Neural progenitor cell (in vitro differentiated cells): Measurements from ENCODE around the gene CAMSAP1. TPM values are rescaled to one million over a fixed set of nuclear protein-coding genes. Genes with fewer than 3 reads are reported as not detected.

Experiments
- DNase-seq: peaks from one replicate; pipeline ENCODE4 v3.0.0-alpha.2; 2016; ENCODE audit warnings: low spot score
- H2AFZ ChIP-seq: fragments of 200-600 bp; sonication (generic); replicated peaks from 2 replicates; pipeline ENCODE4 v1.6.1; 2016; ENCODE audit warnings: antibody characterized with exemption
- H3F3A ChIP-seq: fragments of 200-600 bp; sonication (generic); 2 replicates; pipeline ENCODE4 v1.6.1; 2016; ENCODE audit warnings: antibody characterized with exemption, low read depth
- H3K27ac ChIP-seq: fragments of 200-600 bp; sonication (generic); 2 replicates; pipeline ENCODE4 v1.5.1; 2016; ENCODE audit warnings: mild to moderate bottlenecking
- H3K27me3 ChIP-seq: fragments of 200-600 bp; sonication (generic); 2 replicates; pipeline ENCODE4 v1.6.1; 2016; ENCODE audit warnings: mild to moderate bottlenecking, moderate library complexity
- H3K36me3 ChIP-seq: fragments of 200-600 bp; sonication (generic); 2 replicates; pipeline ENCODE4 v1.5.1; 2016
- H3K4me1 ChIP-seq: fragments of 200-600 bp; sonication (generic); 2 replicates; pipeline ENCODE4 v1.6.1; 2016; ENCODE audit warnings: mixed run types
- H3K4me2 ChIP-seq: fragments of 200-600 bp; sonication (generic); 2 replicates; pipeline ENCODE4 v1.6.1; 2016
- H3K4me3 ChIP-seq: fragments of 200-600 bp; sonication (generic); 2 replicates; pipeline ENCODE4 v1.5.1; 2016
- H3K79me2 ChIP-seq: fragments of 200-600 bp; sonication (generic); 2 replicates; pipeline ENCODE4 v1.6.1; 2016; ENCODE audit warnings: low read depth
- H3K9ac ChIP-seq: fragments of 200-600 bp; sonication (generic); 2 replicates; pipeline ENCODE4 v1.6.1; 2016
- H3K9me3 ChIP-seq: fragments of 200-600 bp; sonication (generic); 2 replicates; pipeline ENCODE4 v1.5.1; 2016; ENCODE audit warnings: low read depth
- H4K20me1 ChIP-seq: fragments of 200-600 bp; sonication (generic); 2 replicates; pipeline ENCODE4 v1.6.1; 2016; ENCODE audit warnings: low read depth
- H3K27ac Mint-ChIP-seq: 3 replicates; pipeline ENCODE4 v1.8.0; 2021; ENCODE audit warnings: mixed read lengths
- H3K27me3 Mint-ChIP-seq: 2 replicates; pipeline ENCODE4 v1.8.0; 2022; ENCODE audit warnings: low read depth, mild to moderate bottlenecking, inconsistent platforms, moderate library complexity, mixed read lengths; ENCODE audit not compliant: insufficient read depth
- H3K36me3 Mint-ChIP-seq: 3 replicates; pipeline ENCODE4 v1.8.0; 2021; ENCODE audit warnings: mixed read lengths
- H3K4me1 Mint-ChIP-seq: 3 replicates; pipeline ENCODE4 v1.8.0; 2021; ENCODE audit warnings: mixed read lengths
- H3K4me3 Mint-ChIP-seq: 3 replicates; pipeline ENCODE4 v1.8.0; 2021; ENCODE audit warnings: mild to moderate bottlenecking, moderate library complexity, mixed read lengths
- H3K9me3 Mint-ChIP-seq: 3 replicates; pipeline ENCODE4 v1.8.0; 2020; ENCODE audit warnings: mixed read lengths
- EZH2 ChIP-seq: fragments of 200-600 bp; sonication (generic); IDR thresholded peaks from 2 replicates; pipeline ENCODE4 v1.6.1; 2017; ENCODE audit warnings: antibody characterized with exemption, mild to moderate bottlenecking, moderate library complexity
- EZH2phosphoT487 ChIP-seq: fragments of 200-600 bp; sonication (generic); IDR thresholded peaks from 2 replicates; pipeline ENCODE4 v1.6.1; 2017; ENCODE audit warnings: antibody characterized with exemption
- total RNA-seq: library from RNA; depleted of rRNA; stranded (reverse); fragments of >200 nt; gene quantifications from 2 replicates; pipeline ENCODE4 v1.2.3, GENCODE V29; 2015; ENCODE audit warnings: low replicate concordance
- TF ChIP-seq, protein P1 (sequence below): fragments of 200-600 bp; sonication (generic); IDR thresholded peaks from 2 replicates; pipeline ENCODE4 v1.5.1; 2017; ENCODE audit warnings: antibody characterized with exemption, mild to moderate bottlenecking

Gene CAMSAP1
- total RNA-seq, 1 donor from 2014 or later = 39.3 TPM

- Histone ChIP-seq H3K9ac (no peak overlapping the region), H3K27me3 (no peaks in the 10 kb centered on the region), H3K9me3 (no peaks in the 10 kb centered on the region), H3K4me2 (no peak overlapping the region), H3K36me3 (no peaks in the 10 kb centered on the region), H2AFZ (no peak overlapping the region), H3F3A (peaks cover 5% of the 10 kb centered on the region), H3K4me1 (peaks cover 28% of the 10 kb centered on the region), H3K27ac (no peak overlapping the region), H4K20me1 (peaks cover 100% of the 10 kb centered on the region), H3K4me3 (no peak overlapping the region), H3K79me2 (peaks cover 100% of the 10 kb centered on the region)
- peak overlapping the region; percentile 38 for H3K27ac Mint-ChIP-seq
- no peak for DNase-seq
- peak overlapping the region; percentile 14 for H3K4me3 Mint-ChIP-seq
- peaks cover 3% of the 10 kb centered on the region for H3K27me3 Mint-ChIP-seq
- no peaks in the 10 kb centered on the region for H3K9me3 Mint-ChIP-seq
- TF ChIP-seq EZH2 = no peak
- TF ChIP-seq, protein P1, sequence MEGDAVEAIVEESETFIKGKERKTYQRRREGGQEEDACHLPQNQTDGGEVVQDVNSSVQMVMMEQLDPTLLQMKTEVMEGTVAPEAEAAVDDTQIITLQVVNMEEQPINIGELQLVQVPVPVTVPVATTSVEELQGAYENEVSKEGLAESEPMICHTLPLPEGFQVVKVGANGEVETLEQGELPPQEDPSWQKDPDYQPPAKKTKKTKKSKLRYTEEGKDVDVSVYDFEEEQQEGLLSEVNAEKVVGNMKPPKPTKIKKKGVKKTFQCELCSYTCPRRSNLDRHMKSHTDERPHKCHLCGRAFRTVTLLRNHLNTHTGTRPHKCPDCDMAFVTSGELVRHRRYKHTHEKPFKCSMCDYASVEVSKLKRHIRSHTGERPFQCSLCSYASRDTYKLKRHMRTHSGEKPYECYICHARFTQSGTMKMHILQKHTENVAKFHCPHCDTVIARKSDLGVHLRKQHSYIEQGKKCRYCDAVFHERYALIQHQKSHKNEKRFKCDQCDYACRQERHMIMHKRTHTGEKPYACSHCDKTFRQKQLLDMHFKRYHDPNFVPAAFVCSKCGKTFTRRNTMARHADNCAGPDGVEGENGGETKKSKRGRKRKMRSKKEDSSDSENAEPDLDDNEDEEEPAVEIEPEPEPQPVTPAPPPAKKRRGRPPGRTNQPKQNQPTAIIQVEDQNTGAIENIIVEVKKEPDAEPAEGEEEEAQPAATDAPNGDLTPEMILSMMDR = no peak
- no peak for TF ChIP-seq EZH2phosphoT487
- peaks cover 9% of the 10 kb centered on the region for H3K36me3 Mint-ChIP-seq
- H3K4me1 Mint-ChIP-seq = peaks cover 75% of the 10 kb centered on the region
Observed at GRCh38 chr9:135887021-135887507, 20.3 kb downstream of the CAMSAP1 start.

GRCh38 chr9:135886147-135886981, 21.0 kb downstream of the CAMSAP1 start:
- Histone ChIP-seq H3K36me3 (no peaks in the 10 kb centered on the region), H3K27me3 (no peaks in the 10 kb centered on the region), H3K4me2 (no peak overlapping the region), H3K4me1 (peaks cover 21% of the 10 kb centered on the region), H3K79me2 (peaks cover 100% of the 10 kb centered on the region), H3K9ac (no peak overlapping the region), H3K27ac (no peak overlapping the region), H3K9me3 (no peaks in the 10 kb centered on the region), H4K20me1 (peaks cover 100% of the 10 kb centered on the region), H3F3A (peaks cover 5% of the 10 kb centered on the region), H3K4me3 (no peak overlapping the region), H2AFZ (no peak overlapping the region)
- peaks cover 69% of the 10 kb centered on the region for H3K4me1 Mint-ChIP-seq
- peaks cover 3% of the 10 kb centered on the region for H3K27me3 Mint-ChIP-seq
- no peak overlapping the region for H3K4me3 Mint-ChIP-seq
- H3K27ac Mint-ChIP-seq = peak overlapping the region; percentile 61
- no peaks in the 10 kb centered on the region for H3K9me3 Mint-ChIP-seq
- no peak for DNase-seq
- TF ChIP-seq EZH2phosphoT487 = no peak
- no peak for TF ChIP-seq EZH2
- TF ChIP-seq, protein P1 = no peak
- peaks cover 8% of the 10 kb centered on the region for H3K36me3 Mint-ChIP-seq

GRCh38 chr9:135885100-135885853, 22.1 kb downstream of the CAMSAP1 start:
- H3K9me3 Mint-ChIP-seq = no peaks in the 10 kb centered on the region
- H3K36me3 ChIP-seq = no peaks in the 10 kb centered on the region
- H3K79me2 ChIP-seq = peaks cover 100% of the 10 kb centered on the region
- H3F3A ChIP-seq = no peaks in the 10 kb centered on the region
- H3K9ac ChIP-seq = no peak overlapping the region
- H3K27me3 ChIP-seq = no peaks in the 10 kb centered on the region
- DNase-seq = no peak
- H2AFZ ChIP-seq = no peak overlapping the region
- peaks cover 9% of the 10 kb centered on the region for H3K36me3 Mint-ChIP-seq
- no peak overlapping the region for H3K4me2 ChIP-seq
- H3K4me3 ChIP-seq = no peak overlapping the region
- H3K27ac ChIP-seq = no peak overlapping the region
- peaks cover 10% of the 10 kb centered on the region for H3K4me1 ChIP-seq
- TF ChIP-seq, protein P1 = no peak
- TF ChIP-seq EZH2 (no peak), EZH2phosphoT487 (no peak)
- peak overlapping the region; percentile 69 for H3K27ac Mint-ChIP-seq
- no peaks in the 10 kb centered on the region for H3K9me3 ChIP-seq
- peaks cover 100% of the 10 kb centered on the region for H4K20me1 ChIP-seq
- peaks cover 58% of the 10 kb centered on the region for H3K4me1 Mint-ChIP-seq
- no peak overlapping the region for H3K4me3 Mint-ChIP-seq
- H3K27me3 Mint-ChIP-seq = peaks cover 3% of the 10 kb centered on the region
